ENCODE results near the gene MTIF3. TPM values are rescaled to one million over a fixed set of nuclear protein-coding genes. Genes with fewer than 3 reads are reported as not detected.

MTIF3 gene
- total and polyA plus RNA-seq, 12 donors, result 51.9 to 181 (median 82.2) TPM

DNA sequence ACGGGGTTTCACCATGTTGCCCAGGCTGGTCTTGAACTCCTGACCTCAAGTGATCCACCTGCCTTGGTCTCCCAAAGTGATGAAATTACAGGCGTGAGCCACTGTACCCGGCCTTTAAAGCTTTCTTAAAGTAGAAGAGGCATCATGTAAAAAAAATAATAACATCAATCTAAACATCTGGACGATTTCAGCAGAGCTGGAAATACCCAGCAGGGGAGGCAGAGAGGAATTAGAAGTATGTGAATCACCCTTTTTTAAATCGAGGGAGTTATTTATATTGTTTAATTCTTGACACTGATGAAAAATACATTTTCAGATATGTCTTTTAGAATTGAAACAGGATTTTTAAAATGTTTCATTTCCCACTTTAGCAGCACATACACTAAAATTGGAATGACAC, 37.4 kb upstream of the MTIF3 start:
- Histone ChIP-seq H3K36me3 (replicated peaks in 1 of 2) (no peaks in the 10 kb centered on the region), H3K27me3 (no peaks in the 10 kb centered on the region), H3K4me3 (no peak overlapping the region), H3K9me3 (replicated peaks in 1 of 3) (no peaks in the 10 kb centered on the region), H3K4me1 (replicated peaks in 1 of 2) (no peaks in the 10 kb centered on the region), H3K27ac (no peak overlapping the region)
- intact Hi-C loops (cut with DNase I), result no loop called here
- DNase-seq, result no peak
- 41 to 51% (median 48%) methylated on average over 5 of the region's 5 CpGs for WGBS, 4 donors
- TF ChIP-seq POLR2A (IDR thresholded peaks at IDR 0.05), result no peak
- TF ChIP-seq, protein P1, sequence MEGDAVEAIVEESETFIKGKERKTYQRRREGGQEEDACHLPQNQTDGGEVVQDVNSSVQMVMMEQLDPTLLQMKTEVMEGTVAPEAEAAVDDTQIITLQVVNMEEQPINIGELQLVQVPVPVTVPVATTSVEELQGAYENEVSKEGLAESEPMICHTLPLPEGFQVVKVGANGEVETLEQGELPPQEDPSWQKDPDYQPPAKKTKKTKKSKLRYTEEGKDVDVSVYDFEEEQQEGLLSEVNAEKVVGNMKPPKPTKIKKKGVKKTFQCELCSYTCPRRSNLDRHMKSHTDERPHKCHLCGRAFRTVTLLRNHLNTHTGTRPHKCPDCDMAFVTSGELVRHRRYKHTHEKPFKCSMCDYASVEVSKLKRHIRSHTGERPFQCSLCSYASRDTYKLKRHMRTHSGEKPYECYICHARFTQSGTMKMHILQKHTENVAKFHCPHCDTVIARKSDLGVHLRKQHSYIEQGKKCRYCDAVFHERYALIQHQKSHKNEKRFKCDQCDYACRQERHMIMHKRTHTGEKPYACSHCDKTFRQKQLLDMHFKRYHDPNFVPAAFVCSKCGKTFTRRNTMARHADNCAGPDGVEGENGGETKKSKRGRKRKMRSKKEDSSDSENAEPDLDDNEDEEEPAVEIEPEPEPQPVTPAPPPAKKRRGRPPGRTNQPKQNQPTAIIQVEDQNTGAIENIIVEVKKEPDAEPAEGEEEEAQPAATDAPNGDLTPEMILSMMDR (IDR thresholded peaks at IDR 0.05), result no peak

- intact Hi-C loops (cut with DNase I), result no loop called here
- Histone ChIP-seq H3K9me3 (replicated peaks in 1 of 3) (no peaks in the 10 kb centered on the region), H3K36me3 (replicated peaks in 1 of 2) (no peaks in the 10 kb centered on the region), H3K4me1 (replicated peaks in 1 of 2) (no peaks in the 10 kb centered on the region), H3K27me3 (no peaks in the 10 kb centered on the region), H3K27ac (no peak overlapping the region), H3K4me3 (no peak overlapping the region)
- DNase-seq, result no peak
- no peak for TF ChIP-seq POLR2A (IDR thresholded peaks at IDR 0.05)
- TF ChIP-seq, protein P1 (IDR thresholded peaks at IDR 0.05), result no peak
- 87 to 94% (median 91%) methylated on average over 10 to 11 of the region's 11 CpGs for WGBS, 4 donors
Observed at GRCh38 chr13:27483421-27483820, 33.1 kb upstream of the MTIF3 start.

GRCh38 chr13:27482983-27483382, 32.6 kb upstream of the MTIF3 start:
- TF ChIP-seq, protein P1 (IDR thresholded peaks at IDR 0.05), result no peak
- no peak for TF ChIP-seq POLR2A (IDR thresholded peaks at IDR 0.05)
- Histone ChIP-seq H3K9me3 (replicated peaks in 1 of 3) (no peaks in the 10 kb centered on the region), H3K4me3 (no peak overlapping the region), H3K36me3 (replicated peaks in 1 of 2) (no peaks in the 10 kb centered on the region), H3K4me1 (replicated peaks in 1 of 2) (no peaks in the 10 kb centered on the region), H3K27ac (peak overlapping the region in 1 of 5 donors; percentile 45), H3K27me3 (no peaks in the 10 kb centered on the region)
- intact Hi-C loops (cut with DNase I), result no loop called here
- 71 to 73% (median 72%) methylated on average over 7 of the region's 7 CpGs for WGBS, 4 donors
- peak in 2 of 7 donors; percentile 9 to 52 for DNase-seq

GRCh38 chr13:27481766-27482165, 31.4 kb upstream of the MTIF3 start:
- H3K4me3 ChIP-seq, result no peak overlapping the region
- H3K9me3 ChIP-seq (replicated peaks in 1 of 3), result no peaks in the 10 kb centered on the region
- H3K27me3 ChIP-seq, result no peaks in the 10 kb centered on the region
- peak; percentile 11 to 56 (median 40) for DNase-seq
- no peaks in the 10 kb centered on the region for H3K36me3 ChIP-seq (replicated peaks in 1 of 2)
- H3K27ac ChIP-seq, result no peak overlapping the region
- TF ChIP-seq, protein P1 (IDR thresholded peaks at IDR 0.05), result peak in 5 of 6 experiments; percentile 36 to 57 (median 38)
- TF ChIP-seq POLR2A (IDR thresholded peaks at IDR 0.05), result no peak
- intact Hi-C loops (cut with DNase I), result no loop called here
- WGBS, 4 donors, result 23 to 51% (median 25%) methylated on average over 4 to 11 of the region's 11 CpGs
- no peaks in the 10 kb centered on the region for H3K4me1 ChIP-seq (replicated peaks in 1 of 2)

Data from adrenal gland (tissue), 12 donors.